Ishikawa (cell line): ENCODE results near the gene CPED1.
A peak's percentile ranks its signal among the peaks of the same experiment; 100 is the strongest.

Experiments
- CEBPB ChIP-seq: IDR thresholded peaks from 2 replicates; pipeline ENCODE4 v1.6.1; 2012
- CREB1 ChIP-seq: IDR thresholded peaks from 2 replicates; pipeline ENCODE4 v1.6.1; 2012; ENCODE audit warnings: low read depth
- EGR1 ChIP-seq: IDR thresholded peaks from 2 replicates; pipeline ENCODE4 v1.6.1; 2012
- EP300 ChIP-seq: IDR thresholded peaks from 2 replicates; pipeline ENCODE4 v1.6.1; 2012; ENCODE audit warnings: borderline replicate concordance
- FOXM1 ChIP-seq: IDR thresholded peaks from 2 replicates; pipeline ENCODE4 v1.6.1; 2012; ENCODE audit warnings: low read depth, borderline replicate concordance
- MAX ChIP-seq: IDR thresholded peaks from 2 replicates; pipeline ENCODE4 v1.6.1; 2012
- NFIC ChIP-seq: IDR thresholded peaks from 2 replicates; pipeline ENCODE4 v1.6.1; 2012
- RAD21 ChIP-seq: IDR thresholded peaks from 2 replicates; pipeline ENCODE4 v1.6.1; 2012; ENCODE audit warnings: low read depth
- REST ChIP-seq: IDR thresholded peaks from 2 replicates; pipeline ENCODE4 v1.6.1; 2012; ENCODE audit warnings: low read depth, mild to moderate bottlenecking
- TAF1 ChIP-seq: IDR thresholded peaks from 2 replicates; pipeline ENCODE4 v1.6.1; 2012; ENCODE audit warnings: low read depth, mild to moderate bottlenecking
- TCF12 ChIP-seq: IDR thresholded peaks from 2 replicates; pipeline ENCODE4 v1.6.1; 2012; ENCODE audit warnings: low read depth
- TEAD4 ChIP-seq: IDR thresholded peaks from 2 replicates; pipeline ENCODE4 v1.6.1; 2012
- USF1 ChIP-seq: IDR thresholded peaks from 2 replicates; pipeline ENCODE4 v1.6.1; 2012
- YY1 ChIP-seq: IDR thresholded peaks from 2 replicates; pipeline ENCODE4 v1.6.1; 2012; ENCODE audit warnings: low read depth
- ZBTB7A ChIP-seq: IDR thresholded peaks from 2 replicates; pipeline ENCODE4 v1.6.1; 2012; ENCODE audit warnings: low read depth

The CPED1 gene

GRCh38 chr7:121313793-121314676, 325.5 kb downstream of the CPED1 start:
- peak; percentile 55; the same call in 1 of the 2 replicates for TF ChIP-seq NFIC
- TF ChIP-seq CEBPB: 0 out of 2 replicates have a peak, but pooled peaks have one; percentile 5
- TF ChIP-seq EP300: no peak; the same call in 1 of the 2 replicates
- TF ChIP-seq FOXM1: no peak
- 0 out of 2 replicates have a peak, but pooled peaks have one; percentile 7 for TF ChIP-seq USF1
- TF ChIP-seq CREB1: no peak
- no peak for TF ChIP-seq YY1

GRCh38 chr7:121322460-121322859, 333.9 kb downstream of the CPED1 start:
- no peak for TF ChIP-seq YY1
- no peak for TF ChIP-seq REST
- TF ChIP-seq MAX: no peak
- no peak for TF ChIP-seq NFIC
- TF ChIP-seq TCF12: no peak
- TF ChIP-seq EP300: no peak
- no peak for TF ChIP-seq TEAD4
- no peak for TF ChIP-seq FOXM1
- TF ChIP-seq EGR1: no peak
- no peak for TF ChIP-seq RAD21
- no peak for TF ChIP-seq USF1
- no peak for TF ChIP-seq CREB1
- no peak for TF ChIP-seq TAF1
- TF ChIP-seq CEBPB: no peak
- no peak for TF ChIP-seq ZBTB7A

- TF ChIP-seq FOXM1 (no peak), ZBTB7A (no peak), YY1 (no peak), REST (no peak), TCF12 (no peak), TAF1 (no peak), RAD21 (no peak), CEBPB (no peak), TEAD4 (no peak), EGR1 (no peak), USF1 (no peak), CREB1 (no peak), MAX (no peak), NFIC (no peak), EP300 (no peak)
These were observed 335.2 kb downstream of the CPED1 start for GRCh38 chr7:121323515-121324302.

GRCh38 chr7:121327671-121328070, 339.2 kb downstream of the CPED1 start:
- TF ChIP-seq NFIC: no peak
- no peak for TF ChIP-seq TCF12
- no peak for TF ChIP-seq TAF1
- no peak for TF ChIP-seq USF1
